Omental fat pad (tissue), 4 donors: ENCODE measurements around the gene EPS15. TPM values are rescaled to one million over a fixed set of nuclear protein-coding genes. Genes with fewer than 3 reads are reported as not detected.
"Not testable (repeated sequence)": the region's sequence is repeated elsewhere in the genome, so short reads cannot be mapped to it uniquely, and the experiment has no call there.

Experiments used
- ATAC-seq: fragments of 150-250 bp; one replicate; pipeline ENCODE4 v1.9.1; 2016; ENCODE audit warnings: mild to moderate bottlenecking, moderate library complexity; ENCODE audit not compliant: low FRiP score
- DNase-seq: peaks from one replicate; pipeline ENCODE4 v3.0.0-alpha.2; 2019; ENCODE audit warnings: low spot score
- total RNA-seq, 4 donors: library from RNA; depleted of rRNA; stranded (reverse); fragments of >200 nt; gene quantifications; one replicate each; pipeline ENCODE4 v1.1.0, GENCODE V29; 2016
- TF ChIP-seq, protein P1 (sequence below), 3 donors: fragments of 450-650 bp; IDR thresholded peaks; one replicate each; pipeline ENCODE4 v1.5.1; 2016 to 2017; ENCODE audit warnings: antibody characterized with exemption in 3 of 3, mild to moderate bottlenecking in 3 of 3, moderate library complexity in 2 of 3

Gene EPS15
- total RNA-seq, 4 donors from 2014 or later, result 83.1 to 186 (median 92.9) TPM

GRCh38 chr1:51418384-51418959 is 100.6 kb downstream of the EPS15 start:
- TF ChIP-seq, protein P1, sequence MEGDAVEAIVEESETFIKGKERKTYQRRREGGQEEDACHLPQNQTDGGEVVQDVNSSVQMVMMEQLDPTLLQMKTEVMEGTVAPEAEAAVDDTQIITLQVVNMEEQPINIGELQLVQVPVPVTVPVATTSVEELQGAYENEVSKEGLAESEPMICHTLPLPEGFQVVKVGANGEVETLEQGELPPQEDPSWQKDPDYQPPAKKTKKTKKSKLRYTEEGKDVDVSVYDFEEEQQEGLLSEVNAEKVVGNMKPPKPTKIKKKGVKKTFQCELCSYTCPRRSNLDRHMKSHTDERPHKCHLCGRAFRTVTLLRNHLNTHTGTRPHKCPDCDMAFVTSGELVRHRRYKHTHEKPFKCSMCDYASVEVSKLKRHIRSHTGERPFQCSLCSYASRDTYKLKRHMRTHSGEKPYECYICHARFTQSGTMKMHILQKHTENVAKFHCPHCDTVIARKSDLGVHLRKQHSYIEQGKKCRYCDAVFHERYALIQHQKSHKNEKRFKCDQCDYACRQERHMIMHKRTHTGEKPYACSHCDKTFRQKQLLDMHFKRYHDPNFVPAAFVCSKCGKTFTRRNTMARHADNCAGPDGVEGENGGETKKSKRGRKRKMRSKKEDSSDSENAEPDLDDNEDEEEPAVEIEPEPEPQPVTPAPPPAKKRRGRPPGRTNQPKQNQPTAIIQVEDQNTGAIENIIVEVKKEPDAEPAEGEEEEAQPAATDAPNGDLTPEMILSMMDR (IDR thresholded peaks at IDR 0.05), result no peak
- no peak for ATAC-seq
- DNase-seq, result no peak

GRCh38 chr1:51417496-51418383 is 101.3 kb downstream of the EPS15 start:
- no peak for DNase-seq
- no peak for ATAC-seq
- TF ChIP-seq, protein P1 (IDR thresholded peaks at IDR 0.05), result no peak

- ATAC-seq, result no peak
- TF ChIP-seq, protein P1 (IDR thresholded peaks at IDR 0.05), result no peak
- no peak for DNase-seq
These were observed 102.2 kb downstream of the EPS15 start for GRCh38 chr1:51416910-51417309.

DNA sequence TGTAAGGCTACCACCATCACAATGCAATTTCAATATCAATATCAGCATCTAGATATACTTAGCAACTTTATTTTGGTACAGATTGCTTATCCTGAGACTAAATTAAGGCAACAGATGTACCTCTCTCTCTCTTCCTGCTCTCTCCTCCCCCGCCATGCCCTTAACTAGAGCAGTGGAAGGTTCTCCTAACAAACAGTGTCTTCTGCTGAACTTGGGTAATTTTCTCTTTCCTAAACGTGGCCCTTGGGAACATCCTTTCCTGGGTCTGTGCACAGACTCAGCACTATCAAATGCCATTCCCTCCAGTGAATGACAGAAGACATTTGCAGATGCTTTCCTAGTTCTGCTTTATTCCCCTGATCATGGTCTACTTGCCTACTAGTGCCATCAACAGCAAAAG is 103.1 kb downstream of the EPS15 start:
- DNase-seq (no peak), ATAC-seq (no peak)
- TF ChIP-seq, protein P1 (IDR thresholded peaks at IDR 0.05), result no peak

DNA sequence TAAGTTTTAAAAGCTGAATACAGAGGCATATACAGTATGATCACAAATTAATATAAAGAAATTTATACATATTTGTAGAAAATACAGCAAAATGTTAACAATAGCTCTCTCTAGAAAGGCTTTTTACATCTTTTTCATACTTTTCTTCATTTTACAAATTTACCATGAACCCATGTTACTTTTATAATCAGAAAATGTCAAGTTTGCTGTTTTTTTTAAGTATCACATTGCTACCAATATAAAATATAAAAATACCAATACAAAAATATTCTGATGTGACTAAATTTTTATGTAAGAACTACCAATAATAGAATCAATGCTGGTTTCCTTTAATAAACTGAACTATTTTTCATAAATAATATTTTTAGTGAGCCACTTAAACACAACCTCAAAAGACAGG is 104.3 kb downstream of the EPS15 start:
- DNase-seq (no peak), ATAC-seq (no peak)
- TF ChIP-seq, protein P1 (IDR thresholded peaks at IDR 0.05), result no peak

- not testable (repeated sequence) for DNase-seq, ATAC-seq
These were observed 107.2 kb downstream of the EPS15 start for GRCh38 chr1:51411820-51412219.

GRCh38 chr1:51410568-51411460 is 108.3 kb downstream of the EPS15 start:
- no peak for ATAC-seq
- TF ChIP-seq, protein P1 (IDR thresholded peaks at IDR 0.05), result no peak
- DNase-seq, result no peak

- not testable (repeated sequence) for DNase-seq, ATAC-seq
These were observed 109.1 kb downstream of the EPS15 start for GRCh38 chr1:51409755-51410541.
